Psoas muscle (tissue), 8 donors: ENCODE data around the gene OR10J5. TPM values are rescaled to one million over a fixed set of nuclear protein-coding genes. Genes with fewer than 3 reads are reported as not detected.
"Not testable (repeated sequence)": the region's sequence is repeated elsewhere in the genome, so short reads cannot be mapped to it uniquely, and the experiment has no call there.

Experiments
- ATAC-seq, 4 donors: fragments of 200-7000 bp; cut with Tn5 transposase; one replicate each; pipeline ENCODE4 v1.9.1; 2020; ENCODE audit warnings: moderate library complexity in 3 of 4, mild to moderate bottlenecking in 2 of 4
- DNase-seq, 2 donors: peaks; one replicate each; pipeline ENCODE4 v3.0.0-alpha.2; 2020
- H3K27ac ChIP-seq: fragments of 200-600 bp; one replicate; pipeline ENCODE4 v1.8.0; 2022
- H3K27me3 ChIP-seq, 3 donors: fragments of 200-600 bp in 1 of 3; one replicate each; pipeline versions ENCODE4 v1.6.1 to v1.8.0; 2013 to 2022; ENCODE audit warnings: low read length in 2 of 3, mild to moderate bottlenecking in 2 of 3, moderate library complexity in 1 of 3; ENCODE audit not compliant: insufficient read depth in 3 of 3
- H3K36me3 ChIP-seq, 2 donors: fragments of 200-600 bp in 1 of 2; one replicate each; pipeline versions ENCODE4 v1.6.1 to v1.8.0; 2013 to 2022; ENCODE audit warnings: low read depth in 1 of 2, mild to moderate bottlenecking in 1 of 2, moderate library complexity in 1 of 2; ENCODE audit not compliant: insufficient read depth in 1 of 2
- H3K4me1 ChIP-seq: fragments of 200-600 bp; one replicate; pipeline ENCODE4 v1.8.0; 2022
- H3K4me3 ChIP-seq: fragments of 200-600 bp; one replicate; pipeline ENCODE4 v1.8.0; 2022; ENCODE audit warnings: mild to moderate bottlenecking
- H3K9me3 ChIP-seq: fragments of 200-600 bp; one replicate; pipeline ENCODE4 v1.8.0; 2022
- WGBS, 3 donors: extraction: QIAGEN DNeasy Blood & Tissue Kit; methylation state at CpG; one replicate each; pipeline versions ENCODE4 v1.1.6 to v1.1.7; 2013; 5-methylcytosine and 5-hydroxymethylcytosine counted together
- intact Hi-C, 2 donors: fragments of 100-400 bp; cut with DNase I; formaldehyde crosslinking; loops; one replicate each; pipeline versions ENCODE4 v1.11.0 to v1.14.2; 2022
- polyA plus RNA-seq, 3 donors: library from polyadenylated mRNA; stranded (reverse); fragments of 200-250 nt; gene quantifications; one replicate each; pipeline ENCODE4 v1.2.3, GENCODE V29; 2013
- total RNA-seq, 4 donors: library from RNA; stranded (reverse); fragmentation: NEBNext Ultra II Directional in 2 of 4; extraction: Animal tissue kit (Norgen Biotek cat#: 25700) in 2 of 4; gene quantifications; one replicate each; pipeline versions ENCODE4 v1.2.1 to v1.2.4, GENCODE V29; 2021 to 2023
- TF ChIP-seq, protein P1 (sequence below): fragments of 200-600 bp; IDR thresholded peaks from one replicate; pipeline ENCODE4 v1.8.0; 2022; ENCODE audit warnings: antibody characterized with exemption
- donor health status: healthy with polysubstance abuse.
- donor health status: DM: no; HTN: no; CAD: no; lungs with moderate emphysema.
- donor health status: Bipolar disorder and iron deficiency.
- donor health status: healthy.
- donor health status: DM: yes; HTN: yes; CAD: no.
- donor health status: DM: no; HTN: no; CAD: no.
- donor health status: DM: no; HTN: no; CAD: no.
- donor health status: DM: yes; HTN: yes; CAD: no.

The OR10J5 gene
- total and polyA plus RNA-seq, 7 donors = not detected

DNA sequence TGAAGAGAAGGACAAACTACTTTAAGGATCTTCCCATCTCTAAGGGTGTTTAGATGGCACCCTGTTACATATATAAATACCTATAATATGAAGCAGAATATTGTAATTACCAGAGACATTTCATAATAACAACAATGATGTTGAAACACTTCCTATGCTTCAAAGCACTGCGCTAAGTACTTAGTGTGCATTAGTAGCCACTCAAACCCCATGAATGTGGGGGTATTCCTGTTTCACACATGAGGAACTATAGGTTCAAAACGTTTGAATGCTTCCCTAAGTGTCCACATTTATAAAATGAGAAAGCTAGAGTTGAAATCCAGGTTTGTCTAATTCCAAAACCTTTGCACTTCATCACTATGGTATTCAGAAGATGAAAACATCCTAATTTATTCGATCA is 18.5 kb upstream of the OR10J5 start:
- TF ChIP-seq, protein P1, sequence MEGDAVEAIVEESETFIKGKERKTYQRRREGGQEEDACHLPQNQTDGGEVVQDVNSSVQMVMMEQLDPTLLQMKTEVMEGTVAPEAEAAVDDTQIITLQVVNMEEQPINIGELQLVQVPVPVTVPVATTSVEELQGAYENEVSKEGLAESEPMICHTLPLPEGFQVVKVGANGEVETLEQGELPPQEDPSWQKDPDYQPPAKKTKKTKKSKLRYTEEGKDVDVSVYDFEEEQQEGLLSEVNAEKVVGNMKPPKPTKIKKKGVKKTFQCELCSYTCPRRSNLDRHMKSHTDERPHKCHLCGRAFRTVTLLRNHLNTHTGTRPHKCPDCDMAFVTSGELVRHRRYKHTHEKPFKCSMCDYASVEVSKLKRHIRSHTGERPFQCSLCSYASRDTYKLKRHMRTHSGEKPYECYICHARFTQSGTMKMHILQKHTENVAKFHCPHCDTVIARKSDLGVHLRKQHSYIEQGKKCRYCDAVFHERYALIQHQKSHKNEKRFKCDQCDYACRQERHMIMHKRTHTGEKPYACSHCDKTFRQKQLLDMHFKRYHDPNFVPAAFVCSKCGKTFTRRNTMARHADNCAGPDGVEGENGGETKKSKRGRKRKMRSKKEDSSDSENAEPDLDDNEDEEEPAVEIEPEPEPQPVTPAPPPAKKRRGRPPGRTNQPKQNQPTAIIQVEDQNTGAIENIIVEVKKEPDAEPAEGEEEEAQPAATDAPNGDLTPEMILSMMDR = no peak
- Histone ChIP-seq H3K27ac (no peak overlapping the region), H3K4me3 (no peak overlapping the region), H3K9me3 (no peaks in the 10 kb centered on the region), H3K4me1 (no peaks in the 10 kb centered on the region), H3K36me3 (no peaks in the 10 kb centered on the region), H3K27me3 (no peaks in the 10 kb centered on the region)
- intact Hi-C loops = no loop called here
- ATAC-seq (no peak), DNase-seq (no peak)
- 49 to 56% (median 54%) methylated on average over 3 of the region's 3 CpGs for WGBS, 3 donors

- Histone ChIP-seq H3K27ac (no peak overlapping the region), H3K27me3 (no peaks in the 10 kb centered on the region), H3K9me3 (no peaks in the 10 kb centered on the region), H3K36me3 (no peaks in the 10 kb centered on the region), H3K4me1 (no peaks in the 10 kb centered on the region), H3K4me3 (no peak overlapping the region)
- 56 to 66% (median 63%) methylated on average over 2 of the region's 2 CpGs for WGBS, 3 donors
- TF ChIP-seq, protein P1 = no peak
- no peak for DNase-seq
- intact Hi-C loops = no loop called here
- ATAC-seq = no peak
Measured at GRCh38 chr1:159548126-159548525, 12.3 kb upstream of the OR10J5 start.

DNA sequence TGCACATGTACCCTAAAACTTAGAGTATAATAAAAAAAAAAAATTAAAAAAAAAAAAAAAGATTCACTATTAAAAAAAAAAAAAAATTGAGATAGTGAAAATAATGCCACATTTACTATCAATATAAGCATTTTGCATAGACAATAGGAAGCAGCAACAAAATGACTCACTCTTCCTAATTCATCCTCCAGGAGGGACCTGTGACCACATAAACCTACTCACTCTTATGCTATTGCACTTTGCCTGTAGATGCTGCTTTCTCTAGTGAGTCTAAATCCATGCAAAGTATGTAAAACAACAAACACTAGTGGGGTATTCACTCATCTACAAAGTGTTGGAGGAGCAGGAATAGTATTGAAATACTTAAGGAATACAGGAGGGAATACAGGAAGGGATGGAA is 2.9 kb downstream of the OR10J5 start:
- TF ChIP-seq, protein P1 = no peak
- intact Hi-C loops = no loop called here

GRCh38 chr1:159524792-159525191 is 11.0 kb downstream of the OR10J5 start:
- H3K27ac ChIP-seq, ATAC-seq, DNase-seq, intact Hi-C loops, H3K36me3 ChIP-seq, H3K9me3 ChIP-seq, H3K4me1 ChIP-seq, H3K27me3 ChIP-seq, H3K4me3 ChIP-seq: not testable (repeated sequence)
- WGBS, 3 donors = 60 to 66% (median 62%) methylated on average over 2 of the region's 2 CpGs

More for the DNA sequence above, 2.9 kb downstream of the OR10J5 start:
- no peaks in the 10 kb centered on the region for H3K27me3 ChIP-seq
- H3K36me3 ChIP-seq = no peaks in the 10 kb centered on the region
- DNase-seq (no peak), ATAC-seq (no peak)
- no peak overlapping the region for H3K4me3 ChIP-seq
- no peak overlapping the region for H3K27ac ChIP-seq
- no peaks in the 10 kb centered on the region for H3K9me3 ChIP-seq
- no peaks in the 10 kb centered on the region for H3K4me1 ChIP-seq

DNA sequence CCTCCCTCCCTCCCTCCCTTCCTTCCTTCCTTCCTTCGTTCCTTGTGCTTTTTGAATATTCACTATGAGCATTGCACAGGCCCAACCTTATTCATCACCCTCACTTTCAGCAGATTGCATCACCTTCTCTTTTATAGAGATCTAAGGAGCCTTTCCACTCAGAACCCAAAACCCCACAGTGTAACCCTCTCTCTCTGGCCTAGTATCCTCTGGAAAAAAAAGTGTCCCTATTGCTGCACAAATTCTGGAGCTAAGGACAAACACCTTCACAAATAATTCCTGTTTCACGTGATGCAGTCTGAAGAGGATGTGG is 25.6 kb downstream of the OR10J5 start:
- DNase-seq (no peak), ATAC-seq (no peak)
- Histone ChIP-seq H3K36me3 (no peaks in the 10 kb centered on the region), H3K27ac (no peak overlapping the region), H3K4me3 (no peak overlapping the region), H3K9me3 (peaks cover 9% of the 10 kb centered on the region), H3K4me1 (no peaks in the 10 kb centered on the region), H3K27me3 (no peaks in the 10 kb centered on the region)
- intact Hi-C loops = no loop called here
- TF ChIP-seq, protein P1 = no peak
- WGBS, 3 donors = 49 to 60% (median 57%) methylated on average over 2 of the region's 2 CpGs
